Cardiac septum (tissue), 1 donor: Measurements from ENCODE around the gene HNRNPM. TPM values are rescaled to one million over a fixed set of nuclear protein-coding genes. Genes with fewer than 3 reads are reported as not detected.

ENCODE experiments used
- DNase-seq: peaks from one replicate; pipeline ENCODE4 v3.0.0-alpha.2; 2020; ENCODE audit warnings: low spot score
- intact Hi-C: fragments of 100-400 bp; cut with DNase I; formaldehyde crosslinking; loops from one replicate; pipeline ENCODE4 v1.14.0; 2022
- total RNA-seq: library from RNA; stranded (reverse); fragmentation: NEBNext Ultra II Directional; extraction: Animal tissue kit (Norgen Biotek cat#: 25700); gene quantifications from one replicate; pipeline ENCODE4 v1.2.1, GENCODE V29; 2021
- donor health status: DM: no; HTN: no; CAD: no.

HNRNPM gene
- total RNA-seq, 1 donor from 2014 or later = 102 TPM

- intact Hi-C loops = no loop called here
- DNase-seq = peak; percentile 91
These were observed 81.7 kb downstream of the HNRNPM start for GRCh38 chr19:8526345-8527091.

- no peak for DNase-seq
- intact Hi-C loops = no loop called here
These were observed 83.7 kb downstream of the HNRNPM start for GRCh38 chr19:8528500-8528899.

DNA sequence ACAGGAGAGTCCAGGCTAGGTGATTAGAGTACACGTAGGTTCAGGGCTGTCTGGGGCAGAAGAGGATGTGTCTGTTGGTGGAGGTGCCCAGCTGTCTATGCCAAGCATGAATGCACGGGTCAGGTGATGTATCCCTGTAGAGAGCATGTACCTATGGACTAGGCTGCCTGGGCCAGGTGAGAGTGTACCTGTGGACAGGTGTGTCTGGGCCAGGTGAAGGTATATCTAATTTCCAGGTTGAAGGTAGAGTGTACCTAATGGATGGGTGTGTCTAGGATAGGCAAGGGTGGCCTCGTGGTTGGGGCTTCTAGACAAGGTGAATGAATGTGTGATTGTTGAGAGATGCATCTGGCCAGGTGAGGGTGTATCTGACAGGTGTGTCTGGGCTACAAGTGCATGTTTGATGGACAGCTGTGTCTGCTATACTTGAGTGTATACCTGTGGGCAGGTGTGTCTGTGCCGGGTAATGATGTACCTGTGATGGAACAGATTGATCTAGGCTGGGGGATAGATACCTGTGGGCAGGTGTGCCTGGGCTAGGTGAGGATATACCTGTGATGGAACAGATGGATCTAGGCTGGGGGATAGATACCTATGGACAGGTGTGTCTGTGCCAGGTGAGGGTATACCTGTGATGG lies 84.7 kb downstream of the HNRNPM start:
- intact Hi-C loops = no loop called here
- no peak for DNase-seq

GRCh38 chr19:8530061-8530679 lies 85.4 kb downstream of the HNRNPM start:
- intact Hi-C loops = no loop called here
- DNase-seq = no peak

DNA sequence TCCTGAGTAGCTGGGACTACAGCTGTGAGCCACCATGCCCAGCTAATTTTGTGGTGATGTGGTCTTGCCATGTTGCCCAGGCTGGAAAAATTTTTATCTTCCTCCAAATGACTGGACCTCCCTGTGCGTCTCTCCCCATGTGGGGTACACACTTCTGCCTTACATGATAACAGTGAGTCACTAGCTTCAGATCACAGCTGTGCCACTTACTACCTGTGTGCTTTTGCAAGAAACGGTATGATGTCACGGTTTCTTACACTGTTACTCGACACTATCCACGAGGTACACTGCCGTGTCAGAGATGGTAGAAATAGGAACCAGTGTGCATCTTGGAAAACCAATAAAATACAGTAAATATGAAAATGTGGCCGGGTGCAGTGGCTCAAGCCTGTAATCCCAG lies 86.7 kb downstream of the HNRNPM start:
- intact Hi-C loops = no loop called here
- DNase-seq = no peak

GRCh38 chr19:8532225-8532624 lies 87.5 kb downstream of the HNRNPM start:
- intact Hi-C loops = no loop called here
- DNase-seq = no peak

- intact Hi-C loops = no loop called here
These were observed 91.5 kb downstream of the HNRNPM start for GRCh38 chr19:8536282-8536681.

DNA sequence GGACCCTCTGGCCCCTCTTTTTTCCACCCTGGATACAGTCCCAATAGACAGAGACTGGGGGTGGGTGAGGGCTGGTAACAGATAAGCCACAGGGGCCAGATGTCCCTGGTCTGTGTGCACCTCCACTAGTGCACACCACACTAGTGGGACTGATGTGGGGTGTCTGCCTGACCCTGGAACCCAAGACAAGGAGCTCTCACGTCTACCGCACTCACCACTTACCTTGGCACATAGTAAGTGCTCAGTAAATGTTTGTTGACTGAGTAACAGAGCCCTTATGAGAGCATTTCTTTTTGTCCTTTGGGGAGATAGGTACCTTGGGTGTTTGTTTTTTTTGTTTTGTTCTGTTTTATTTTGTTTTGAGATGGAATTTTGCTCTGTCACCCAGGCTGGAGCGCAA lies 92.3 kb downstream of the HNRNPM start:
- DNase-seq = no peak
- intact Hi-C loops = no loop called here

More at GRCh38 chr19:8536282-8536681, 91.5 kb downstream of the HNRNPM start:
- no peak for DNase-seq

Other genes starting within 250 kb of the HNRNPM start
- 24.1 TPM for gene CERS4, start 235.6 kb upstream of the HNRNPM start, total RNA-seq
- gene CD320, start 136.6 kb upstream of the HNRNPM start, total RNA-seq = 15.8 TPM
- 94.0 TPM for gene NDUFA7, start 123.6 kb upstream of the HNRNPM start, total RNA-seq
- gene RPS28, start 123.5 kb upstream of the HNRNPM start, total RNA-seq = 669 TPM
- 13.1 TPM for gene KANK3, start 101.7 kb upstream of the HNRNPM start, total RNA-seq
- gene ANGPTL4, start 80.8 kb upstream of the HNRNPM start, total RNA-seq = 4.1 TPM
- gene RAB11B, start 54.6 kb upstream of the HNRNPM start, total RNA-seq = 132 TPM
- gene MARCHF2, start 31.7 kb upstream of the HNRNPM start, total RNA-seq = 84.3 TPM
- gene PRAM1, start 57.7 kb downstream of the HNRNPM start, total RNA-seq = 0.62 TPM
- 20.2 TPM for gene ZNF414, start 69.2 kb downstream of the HNRNPM start, total RNA-seq
- gene MYO1F, start 132.5 kb downstream of the HNRNPM start, total RNA-seq = 9.0 TPM
- gene ADAMTS10, start 165.7 kb downstream of the HNRNPM start, total RNA-seq = 15.0 TPM
- not detected for gene NFILZ, start 185.7 kb downstream of the HNRNPM start, total RNA-seq